Colonic mucosa (tissue), 4 donors: ENCODE data around the gene FHOD1. TPM values are rescaled to one million over a fixed set of nuclear protein-coding genes. Genes with fewer than 3 reads are reported as not detected.
A peak's percentile ranks its signal among the peaks of the same experiment; 100 is the strongest.

Experiments
- DNase-seq: peaks from one replicate; pipeline ENCODE4 v3.0.0-alpha.2; 2020
- H3K27ac ChIP-seq: fragments of 200-600 bp; one replicate; pipeline ENCODE4 v1.8.0; 2021
- H3K27me3 ChIP-seq: fragments of 200-600 bp; one replicate; pipeline ENCODE4 v1.8.0; 2021
- H3K36me3 ChIP-seq: fragments of 200-600 bp; one replicate; pipeline ENCODE4 v1.8.0; 2021
- H3K4me1 ChIP-seq: fragments of 200-600 bp; one replicate; pipeline ENCODE4 v1.8.0; 2021; ENCODE audit warnings: mild to moderate bottlenecking
- H3K4me3 ChIP-seq: fragments of 200-600 bp; one replicate; pipeline ENCODE4 v1.8.0; 2021
- H3K9ac ChIP-seq, 2 donors: one replicate each; pipeline ENCODE4 v1.7.0; 2013; ENCODE audit warnings: control low read depth in 2 of 2, low read depth in 2 of 2, low read length in 2 of 2
- H3K9me3 ChIP-seq: fragments of 200-600 bp; one replicate; pipeline ENCODE4 v1.8.0; 2021
- intact Hi-C: fragments of 100-400 bp; cut with DNase I; formaldehyde crosslinking; loops from one replicate; pipeline ENCODE4 v1.14.1; 2022
- total RNA-seq, 2 donors: library from RNA; stranded (reverse); fragmentation: NEBNext Ultra II Directional in 1 of 2; extraction: Animal tissue kit (Norgen Biotek cat#: 25700) in 1 of 2; gene quantifications; one replicate each; pipeline ENCODE4 v1.2.1, GENCODE V29; 2021
- TF ChIP-seq, protein P1 (sequence below): fragments of 200-600 bp; IDR thresholded peaks from one replicate; pipeline ENCODE4 v1.8.0; 2022; ENCODE audit warnings: antibody characterized with exemption, mild to moderate bottlenecking
- donor health status: healthy.
- donor health status: DM: no; HTN: no; CAD: no.
- donor health status: DM: no; HTN: no; CAD: no.

Gene FHOD1
- total RNA-seq, 2 donors from 2014 or later, result 21.6 to 47.2 TPM

DNA sequence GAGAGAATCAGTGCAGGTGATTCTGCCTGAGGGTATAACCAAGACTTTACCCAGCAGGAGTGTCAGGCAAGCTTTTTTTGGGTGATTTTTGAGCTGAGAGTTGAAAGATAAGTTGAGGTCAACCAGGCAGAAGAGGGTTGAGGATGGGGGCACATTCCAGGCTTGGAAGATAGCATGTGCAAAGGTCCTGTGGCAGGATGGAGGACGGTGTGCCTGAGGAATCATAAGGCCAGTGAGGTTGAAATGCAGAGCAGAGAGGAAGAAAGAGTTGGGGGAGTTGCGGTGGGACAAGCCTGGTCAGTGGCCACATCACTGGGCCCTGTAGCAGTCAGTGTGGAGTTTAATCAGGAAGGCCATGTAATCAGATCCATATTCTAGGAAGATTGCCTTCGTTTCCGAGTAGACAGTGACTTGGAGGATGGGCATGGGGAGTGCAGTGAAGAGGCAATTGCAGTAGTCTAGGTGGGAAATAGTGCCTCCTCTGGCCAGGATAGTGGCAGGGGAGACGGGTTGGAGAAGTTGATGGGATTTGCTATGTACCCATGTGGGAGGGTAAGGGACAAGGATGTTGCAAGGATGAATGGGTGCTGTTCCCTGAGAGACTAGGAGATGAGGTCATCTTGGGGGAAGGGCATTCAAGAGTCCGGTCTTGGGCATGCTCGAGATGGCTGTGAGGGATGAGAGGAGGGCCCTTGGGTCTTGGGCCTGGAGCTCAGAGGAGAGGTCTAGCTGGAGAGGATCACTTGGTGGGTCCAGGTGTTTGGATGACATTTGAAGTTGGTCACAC is 36.0 kb upstream of the FHOD1 start:
- Histone ChIP-seq H3K9me3 (no peaks in the 10 kb centered on the region), H3K27me3 (no peaks in the 10 kb centered on the region), H3K9ac (no peak overlapping the region), H3K27ac (no peak overlapping the region), H3K4me3 (no peak overlapping the region), H3K4me1 (no peaks in the 10 kb centered on the region), H3K36me3 (no peaks in the 10 kb centered on the region)
- TF ChIP-seq, protein P1, sequence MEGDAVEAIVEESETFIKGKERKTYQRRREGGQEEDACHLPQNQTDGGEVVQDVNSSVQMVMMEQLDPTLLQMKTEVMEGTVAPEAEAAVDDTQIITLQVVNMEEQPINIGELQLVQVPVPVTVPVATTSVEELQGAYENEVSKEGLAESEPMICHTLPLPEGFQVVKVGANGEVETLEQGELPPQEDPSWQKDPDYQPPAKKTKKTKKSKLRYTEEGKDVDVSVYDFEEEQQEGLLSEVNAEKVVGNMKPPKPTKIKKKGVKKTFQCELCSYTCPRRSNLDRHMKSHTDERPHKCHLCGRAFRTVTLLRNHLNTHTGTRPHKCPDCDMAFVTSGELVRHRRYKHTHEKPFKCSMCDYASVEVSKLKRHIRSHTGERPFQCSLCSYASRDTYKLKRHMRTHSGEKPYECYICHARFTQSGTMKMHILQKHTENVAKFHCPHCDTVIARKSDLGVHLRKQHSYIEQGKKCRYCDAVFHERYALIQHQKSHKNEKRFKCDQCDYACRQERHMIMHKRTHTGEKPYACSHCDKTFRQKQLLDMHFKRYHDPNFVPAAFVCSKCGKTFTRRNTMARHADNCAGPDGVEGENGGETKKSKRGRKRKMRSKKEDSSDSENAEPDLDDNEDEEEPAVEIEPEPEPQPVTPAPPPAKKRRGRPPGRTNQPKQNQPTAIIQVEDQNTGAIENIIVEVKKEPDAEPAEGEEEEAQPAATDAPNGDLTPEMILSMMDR, result no peak
- intact Hi-C loops, result loop anchor here (5.0 to 10.0 kb wide), 2 partner anchors 86 to 132 kb away; partner anchors contain the start of genes ELMO3 and ZDHHC1
- DNase-seq, result no peak

DNA sequence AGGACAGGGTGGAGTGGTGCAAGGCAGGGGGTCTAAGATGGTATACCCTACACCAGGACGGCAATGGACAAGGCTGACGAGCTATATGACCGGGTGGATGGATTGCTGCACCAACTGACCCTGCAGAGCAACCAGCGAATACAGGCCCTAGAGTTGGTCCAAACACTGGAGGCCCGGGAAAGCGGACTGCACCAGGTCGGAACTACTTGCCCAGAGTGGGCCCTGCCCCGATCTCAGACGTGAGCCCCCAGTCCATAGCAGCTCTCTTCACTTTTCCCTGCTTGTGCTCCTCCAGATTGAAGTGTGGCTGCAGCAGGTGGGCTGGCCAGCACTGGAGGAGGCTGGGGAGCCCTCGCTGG is 35.1 kb upstream of the FHOD1 start:
- no peaks in the 10 kb centered on the region for H3K4me1 ChIP-seq
- H3K27ac ChIP-seq, result no peak overlapping the region
- H3K4me3 ChIP-seq, result no peak overlapping the region
- DNase-seq, result no peak
- H3K36me3 ChIP-seq, result no peaks in the 10 kb centered on the region
- H3K9ac ChIP-seq, result no peak overlapping the region
- no peaks in the 10 kb centered on the region for H3K27me3 ChIP-seq
- intact Hi-C loops, result loop anchor here (5.0 to 10.0 kb wide), 2 partner anchors 85 to 132 kb away; partner anchors contain the start of genes ELMO3 and ZDHHC1
- no peaks in the 10 kb centered on the region for H3K9me3 ChIP-seq
- TF ChIP-seq, protein P1, result no peak

DNA sequence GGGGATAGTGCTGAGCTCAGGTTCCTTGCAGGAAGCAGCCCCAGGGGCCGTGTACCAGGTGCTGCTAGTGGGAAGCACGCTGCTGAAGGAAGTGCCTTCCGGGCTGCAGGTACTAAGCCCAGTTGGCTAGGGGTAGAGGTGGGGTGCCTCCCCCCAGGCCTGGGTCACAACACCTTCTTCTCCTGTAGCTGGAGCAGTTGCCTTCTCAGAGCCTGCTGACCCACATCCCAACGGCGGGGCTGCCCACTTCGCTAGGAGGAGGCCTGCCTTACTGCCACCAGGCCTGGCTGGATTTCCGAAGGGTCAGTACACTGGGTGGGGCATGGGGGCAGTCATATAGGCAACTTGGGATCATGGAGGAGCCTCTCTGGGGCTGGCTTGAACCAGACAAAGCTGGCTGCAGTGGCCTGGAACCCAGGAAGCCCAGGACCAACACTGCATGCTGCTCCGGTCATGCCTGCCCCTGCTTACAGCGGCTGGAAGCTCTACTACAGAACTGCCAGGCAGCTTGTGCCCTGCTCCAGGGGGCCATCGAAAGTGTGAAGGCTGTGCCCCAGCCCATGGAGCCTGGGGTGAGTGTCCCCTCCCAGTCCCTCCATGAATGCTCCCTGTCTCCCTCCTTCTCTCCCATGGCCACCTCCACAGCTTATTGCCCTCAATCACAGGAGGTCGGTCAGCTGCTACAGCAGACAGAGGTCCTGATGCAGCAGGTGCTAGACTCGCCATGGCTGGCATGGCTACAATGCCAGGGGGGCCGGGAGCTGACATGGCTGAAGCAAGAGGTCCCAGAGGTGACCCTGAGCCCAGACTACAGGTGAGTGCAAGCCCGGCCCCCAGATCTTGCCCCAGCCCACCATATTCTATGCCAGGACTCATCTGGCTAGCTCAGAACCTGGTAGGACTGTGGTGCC is 34.5 kb upstream of the FHOD1 start:
- H3K9me3 ChIP-seq, result no peaks in the 10 kb centered on the region
- intact Hi-C loops, result loop anchor here (5.0 to 10.0 kb wide), 2 partner anchors 84 to 133 kb away; partner anchors contain the start of genes ELMO3 and ZDHHC1
- H3K36me3 ChIP-seq, result no peaks in the 10 kb centered on the region
- no peaks in the 10 kb centered on the region for H3K27me3 ChIP-seq
- no peaks in the 10 kb centered on the region for H3K4me1 ChIP-seq
- no peak overlapping the region for H3K27ac ChIP-seq
- H3K4me3 ChIP-seq, result no peak overlapping the region
- H3K9ac ChIP-seq, result no peak overlapping the region
- no peak for DNase-seq
- TF ChIP-seq, protein P1, result no peak

DNA sequence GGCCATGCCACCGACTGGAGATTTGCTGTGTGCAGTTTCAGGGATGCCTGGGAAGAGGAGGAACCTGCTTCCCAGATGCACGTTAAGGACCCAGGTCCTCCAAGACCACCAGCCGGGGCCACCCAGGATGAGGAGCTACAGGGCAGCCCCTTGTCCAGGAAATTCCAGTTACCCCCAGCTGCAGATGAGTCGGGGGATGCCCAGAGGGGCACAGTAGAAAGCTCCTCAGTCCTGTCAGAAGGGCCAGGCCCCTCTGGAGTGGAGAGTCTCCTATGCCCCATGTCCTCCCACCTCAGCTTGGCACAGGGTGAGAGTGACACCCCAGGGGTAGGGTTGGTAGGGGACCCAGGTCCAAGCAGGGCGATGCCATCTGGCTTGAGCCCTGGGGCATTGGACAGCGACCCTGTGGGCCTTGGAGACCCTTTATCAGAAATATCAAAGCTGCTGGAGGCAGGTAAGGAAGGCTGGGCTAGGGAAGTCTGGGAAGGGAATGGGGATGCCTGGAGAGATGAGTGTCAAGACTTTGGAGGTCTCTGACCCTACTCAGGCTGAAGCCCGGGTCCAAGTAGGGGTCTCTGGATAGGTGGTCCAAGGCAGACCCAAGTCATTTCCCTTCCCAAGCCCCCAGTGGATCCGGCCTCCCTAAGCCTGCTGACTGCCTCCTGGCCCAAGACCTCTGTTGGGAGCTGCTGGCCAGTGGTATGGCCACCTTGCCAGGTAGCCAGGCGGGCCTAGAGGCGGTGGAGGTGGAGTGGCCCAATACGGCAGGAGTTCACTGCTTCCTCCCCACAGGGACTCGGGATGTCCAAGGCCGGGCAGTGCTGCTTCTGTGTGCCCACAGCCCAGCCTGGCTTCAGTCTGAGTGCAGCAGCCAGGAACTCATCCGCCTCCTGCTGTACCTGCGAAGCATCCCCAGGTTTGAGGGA is 33.1 kb upstream of the FHOD1 start:
- H3K27me3 ChIP-seq, result no peaks in the 10 kb centered on the region
- DNase-seq, result no peak
- TF ChIP-seq, protein P1, result no peak
- no peaks in the 10 kb centered on the region for H3K4me1 ChIP-seq
- H3K36me3 ChIP-seq, result no peaks in the 10 kb centered on the region
- peak overlapping the region; percentile 23 to 33 for H3K9ac ChIP-seq
- H3K4me3 ChIP-seq, result no peak overlapping the region
- intact Hi-C loops, result loop anchor here (5.0 to 10.0 kb wide), 2 partner anchors 83 to 134 kb away; partner anchors contain the start of genes ELMO3 and ZDHHC1
- H3K27ac ChIP-seq, result no peak overlapping the region
- no peaks in the 10 kb centered on the region for H3K9me3 ChIP-seq
